Activated CD8-positive, alpha-beta T cell treated with anti-CD3 and anti-CD28 coated beads, Interleukin-2, amount 10 ng/mL, durations not matched to agents 7 days and 5 days (primary cell): ENCODE results near the gene RMP24.
"Not testable (repeated sequence)": the region's sequence is repeated elsewhere in the genome, so short reads cannot be mapped to it uniquely, and the experiment has no call there.

ENCODE experiments used
- ATAC-seq: fragments of 150-1000 bp; cut with Tn5 transposase; one replicate; pipeline ENCODE4 v1.10.0; 2021; ENCODE audit warnings: moderate library complexity
- CTCF ChIA-PET: fragments of 350-600 bp; sonication (Branson Sonifier 250); formaldehyde crosslinking; loops from one replicate; lab custom pipeline; 2021; ENCODE audit warnings: antibody characterized with exemption; lab: Charles Lee
- POLR2A ChIA-PET: fragments of 350-600 bp; sonication (Branson Sonifier 250); formaldehyde crosslinking; loops from one replicate; lab custom pipeline; 2021; ENCODE audit warnings: antibody characterized with exemption; lab: Charles Lee
- DNase-seq: peaks from one replicate; pipeline ENCODE4 v3.0.0-alpha.2; 2020
- H3K27ac Mint-ChIP-seq: one replicate; pipeline ENCODE4 v1.8.0; 2021; ENCODE audit warnings: mild to moderate bottlenecking, mixed read lengths
- H3K27me3 Mint-ChIP-seq: one replicate; pipeline ENCODE4 v1.8.0; 2021; ENCODE audit warnings: low read depth, mixed read lengths
- H3K36me3 Mint-ChIP-seq: one replicate; pipeline ENCODE4 v1.8.0; 2021; ENCODE audit warnings: low read depth, mixed read lengths
- H3K4me1 Mint-ChIP-seq: one replicate; pipeline ENCODE4 v1.8.0; 2021; ENCODE audit warnings: low read depth, mixed read lengths
- H3K4me3 Mint-ChIP-seq: one replicate; pipeline ENCODE4 v1.8.0; 2021; ENCODE audit warnings: mild to moderate bottlenecking, mixed read lengths
- H3K9me3 Mint-ChIP-seq: one replicate; pipeline ENCODE4 v1.8.0; 2022; ENCODE audit warnings: mixed read lengths; ENCODE audit not compliant: insufficient read depth

The RMP24 gene

GRCh38 chr18:35942133-35942532, 30.3 kb upstream of the RMP24 start:
- no peak for DNase-seq
- Mint-ChIP-seq H3K9me3 (no peaks in the 10 kb centered on the region), H3K27me3 (peaks cover 5% of the 10 kb centered on the region), H3K4me3 (no peak overlapping the region), H3K36me3 (no peaks in the 10 kb centered on the region), H3K27ac (no peak overlapping the region), H3K4me1 (no peaks in the 10 kb centered on the region)
- ChIA-PET POLR2A (no interaction called here), CTCF (no interaction called here)
- ATAC-seq: no peak

GRCh38 chr18:35942661-35943060, 29.8 kb upstream of the RMP24 start:
- Mint-ChIP-seq H3K9me3 (no peaks in the 10 kb centered on the region), H3K4me1 (no peaks in the 10 kb centered on the region), H3K27me3 (peaks cover 3% of the 10 kb centered on the region), H3K36me3 (no peaks in the 10 kb centered on the region), H3K4me3 (no peak overlapping the region), H3K27ac (no peak overlapping the region)
- CTCF ChIA-PET: no interaction called here
- DNase-seq (no peak), ATAC-seq (no peak)
- POLR2A ChIA-PET: no interaction called here

GRCh38 chr18:35948080-35948479, 24.4 kb upstream of the RMP24 start:
- POLR2A ChIA-PET: no interaction called here
- DNase-seq: no peak
- Mint-ChIP-seq H3K4me3 (no peak overlapping the region), H3K27me3 (peaks cover 10% of the 10 kb centered on the region), H3K36me3 (no peaks in the 10 kb centered on the region), H3K4me1 (peaks cover 3% of the 10 kb centered on the region), H3K9me3 (no peaks in the 10 kb centered on the region), H3K27ac (no peak overlapping the region)
- CTCF ChIA-PET: interaction anchor here (1.2 to 2.5 kb wide), 3 partner anchors 46 to 192 kb away, joined by 3 to 6 read pairs (median 3); no protein-coding TSS in a partner anchor
- ATAC-seq: no peak

- CTCF ChIA-PET: interaction anchor here (1.6 to 2.5 kb wide), 2 partner anchors 45 to 193 kb away, joined by 3 to 6 read pairs; no protein-coding TSS in a partner anchor
- Mint-ChIP-seq H3K4me1 (peaks cover 3% of the 10 kb centered on the region), H3K4me3 (no peak overlapping the region), H3K27ac (no peak overlapping the region), H3K9me3 (no peaks in the 10 kb centered on the region), H3K27me3 (peaks cover 10% of the 10 kb centered on the region), H3K36me3 (no peaks in the 10 kb centered on the region)
- POLR2A ChIA-PET: no interaction called here
- ATAC-seq (no peak), DNase-seq (no peak)
Observed at GRCh38 chr18:35949090-35949489, 23.4 kb upstream of the RMP24 start.

GRCh38 chr18:35949903-35950627, 22.4 kb upstream of the RMP24 start:
- ATAC-seq (peak; percentile 83), DNase-seq (peak; percentile 58)
- Mint-ChIP-seq H3K36me3 (no peaks in the 10 kb centered on the region), H3K9me3 (no peaks in the 10 kb centered on the region), H3K4me1 (peaks cover 3% of the 10 kb centered on the region), H3K27me3 (peaks cover 8% of the 10 kb centered on the region), H3K27ac (no peak overlapping the region), H3K4me3 (peak overlapping the region; percentile 72)
- ChIA-PET POLR2A (no interaction called here), CTCF (interaction anchor here (0.5 to 2.2 kb wide), 13 partner anchors 10 to 564 kb away, joined by 3 to 15 read pairs (median 3); no protein-coding TSS in a partner anchor)

- peaks cover 3% of the 10 kb centered on the region for H3K4me1 Mint-ChIP-seq
- H3K27ac Mint-ChIP-seq: no peak overlapping the region
- ATAC-seq (no peak), DNase-seq (no peak)
- H3K27me3 Mint-ChIP-seq: peaks cover 9% of the 10 kb centered on the region
- peak overlapping the region; percentile 72 for H3K4me3 Mint-ChIP-seq
- no peaks in the 10 kb centered on the region for H3K9me3 Mint-ChIP-seq
- H3K36me3 Mint-ChIP-seq: no peaks in the 10 kb centered on the region
- POLR2A ChIA-PET: no interaction called here
- CTCF ChIA-PET: interaction anchor here (0.5 to 2.2 kb wide), 12 partner anchors 9 to 564 kb away, joined by 3 to 15 read pairs (median 3); no protein-coding TSS in a partner anchor
Observed at GRCh38 chr18:35950628-35950982, 21.9 kb upstream of the RMP24 start.

GRCh38 chr18:35953688-35954087, 18.8 kb upstream of the RMP24 start:
- peaks cover 3% of the 10 kb centered on the region for H3K4me1 Mint-ChIP-seq
- no peak overlapping the region for H3K27ac Mint-ChIP-seq
- POLR2A ChIA-PET: interaction anchor here (0.6 kb wide), 2 partner anchors 73 to 664 kb away, joined by 3 to 5 read pairs; no protein-coding TSS in a partner anchor
- H3K27me3 Mint-ChIP-seq: peaks cover 19% of the 10 kb centered on the region
- no peaks in the 10 kb centered on the region for H3K36me3 Mint-ChIP-seq
- ATAC-seq (no peak), DNase-seq (no peak)
- no peak overlapping the region for H3K4me3 Mint-ChIP-seq
- CTCF ChIA-PET: no interaction called here
- no peaks in the 10 kb centered on the region for H3K9me3 Mint-ChIP-seq

GRCh38 chr18:35956226-35956625, 16.3 kb upstream of the RMP24 start:
- Mint-ChIP-seq H3K36me3 (no peaks in the 10 kb centered on the region), H3K4me1 (no peaks in the 10 kb centered on the region), H3K27me3 (peaks cover 19% of the 10 kb centered on the region), H3K4me3 (no peak overlapping the region), H3K9me3 (no peaks in the 10 kb centered on the region), H3K27ac (no peak overlapping the region)
- CTCF ChIA-PET: no interaction called here
- POLR2A ChIA-PET: no interaction called here
- DNase-seq (no peak), ATAC-seq (no peak)

- ATAC-seq (no peak), DNase-seq (no peak)
- ChIA-PET POLR2A (no interaction called here), CTCF (interaction anchor here (1.3 kb wide), 1 partner anchor 12 kb away, joined by 6 read pairs; no protein-coding TSS in a partner anchor)
- H3K4me1 Mint-ChIP-seq: no peaks in the 10 kb centered on the region
- H3K36me3 Mint-ChIP-seq: no peaks in the 10 kb centered on the region
- H3K4me3 Mint-ChIP-seq: no peak overlapping the region
- H3K27ac Mint-ChIP-seq: no peak overlapping the region
- no peaks in the 10 kb centered on the region for H3K9me3 Mint-ChIP-seq
- H3K27me3 Mint-ChIP-seq: peaks cover 9% of the 10 kb centered on the region
Observed at GRCh38 chr18:35962320-35962719, 10.2 kb upstream of the RMP24 start.

GRCh38 chr18:35964319-35964718, 8.2 kb upstream of the RMP24 start:
- DNase-seq (no peak), ATAC-seq (no peak)
- H3K36me3 Mint-ChIP-seq: no peaks in the 10 kb centered on the region
- H3K27me3 Mint-ChIP-seq: peaks cover 7% of the 10 kb centered on the region
- H3K27ac Mint-ChIP-seq: no peak overlapping the region
- no peak overlapping the region for H3K4me3 Mint-ChIP-seq
- ChIA-PET CTCF (no interaction called here), POLR2A (no interaction called here)
- H3K9me3 Mint-ChIP-seq: no peaks in the 10 kb centered on the region
- peaks cover 10% of the 10 kb centered on the region for H3K4me1 Mint-ChIP-seq

GRCh38 chr18:35967866-35968265, 4.6 kb upstream of the RMP24 start:
- POLR2A ChIA-PET, CTCF ChIA-PET, H3K36me3 Mint-ChIP-seq, H3K27ac Mint-ChIP-seq, ATAC-seq, H3K9me3 Mint-ChIP-seq, H3K27me3 Mint-ChIP-seq, DNase-seq, H3K4me3 Mint-ChIP-seq: not testable (repeated sequence)
- peaks cover 28% of the 10 kb centered on the region for H3K4me1 Mint-ChIP-seq

GRCh38 chr18:35968278-35968880, 4.1 kb upstream of the RMP24 start:
- H3K9me3 Mint-ChIP-seq: no peaks in the 10 kb centered on the region
- DNase-seq (no peak), ATAC-seq (no peak)
- POLR2A ChIA-PET: no interaction called here
- peaks cover 33% of the 10 kb centered on the region for H3K4me1 Mint-ChIP-seq
- H3K27ac Mint-ChIP-seq: no peak overlapping the region
- H3K27me3 Mint-ChIP-seq: no peaks in the 10 kb centered on the region
- no peak overlapping the region for H3K4me3 Mint-ChIP-seq
- CTCF ChIA-PET: no interaction called here
- H3K36me3 Mint-ChIP-seq: peaks cover 8% of the 10 kb centered on the region
